CD14-positive monocyte (primary cell): Measurements from ENCODE around the gene CACNA1S. TPM values are rescaled to one million over a fixed set of nuclear protein-coding genes. Genes with fewer than 3 reads are reported as not detected.

Source experiments
- DNase-seq, 3 donors: peaks; one replicate each; pipeline ENCODE4 v3.0.0-alpha.2; 2011 to 2022
- H2AFZ ChIP-seq: 2 replicates; pipeline ENCODE4 v1.6.0; 2012; ENCODE audit warnings: mild to moderate bottlenecking, low read depth, low read length, inconsistent platforms; ENCODE audit not compliant: insufficient read depth, poor library complexity, severe bottlenecking
- H3K27ac ChIP-seq, 2 donors: 1 replicate in 1 of 2; 2 replicates in 1 of 2; pipeline ENCODE4 v1.5.1; 2012 to 2013; ENCODE audit warnings: low read length in 2 of 2, control low read depth in 1 of 2, inconsistent platforms in 1 of 2, low read depth in 1 of 2, mild to moderate bottlenecking in 1 of 2
- H3K27me3 ChIP-seq, 2 donors: one replicate each; pipeline versions ENCODE4 v1.6.0 to v1.6.1; 2011 to 2013; ENCODE audit warnings: low read length in 2 of 2; ENCODE audit not compliant: control insufficient read depth in 2 of 2, insufficient read depth in 2 of 2
- H3K36me3 ChIP-seq, 2 donors: replicated peaks in 1 of 2; 1 replicate in 1 of 2; 2 replicates in 1 of 2; pipeline versions ENCODE4 v1.5.1 to v1.6.1; 2012 to 2013; ENCODE audit warnings: low read length in 2 of 2, control low read depth in 1 of 2, inconsistent platforms in 1 of 2, mild to moderate bottlenecking in 1 of 2; ENCODE audit not compliant: insufficient read depth in 2 of 2, control insufficient read depth in 1 of 2
- H3K4me1 ChIP-seq, 2 donors: 1 replicate in 1 of 2; 2 replicates in 1 of 2; pipeline versions ENCODE4 v1.5.1 to v1.6.1; 2012 to 2013; ENCODE audit warnings: low read length in 2 of 2, control low read depth in 1 of 2, inconsistent platforms in 1 of 2, mild to moderate bottlenecking in 1 of 2, moderate library complexity in 1 of 2; ENCODE audit not compliant: insufficient read depth in 2 of 2, control insufficient read depth in 1 of 2
- H3K4me2 ChIP-seq: replicated peaks from 2 replicates; pipeline ENCODE3; 2012; ENCODE audit warnings: low read length, moderate library complexity, mild to moderate bottlenecking; ENCODE audit not compliant: poor library complexity, severe bottlenecking; ENCODE audit errors: extremely low read depth
- H3K4me3 ChIP-seq, 3 experiments: fragments of 200-600 bp in 1 of 3; sonication (generic) in 1 of 3; replicated peaks in 1 of 3; 1 replicate in 2 of 3; 2 replicates in 1 of 3; pipeline ENCODE4 v1.5.1; 2011 to 2013; ENCODE audit warnings: low read length in 3 of 3, mild to moderate bottlenecking in 3 of 3, control low read depth in 2 of 3, low read depth in 2 of 3, inconsistent platforms in 1 of 3, moderate library complexity in 1 of 3
- H3K79me2 ChIP-seq: 2 replicates; pipeline ENCODE4 v1.6.0; 2012; ENCODE audit warnings: mild to moderate bottlenecking, control low read depth, inconsistent platforms, low read length, moderate library complexity; ENCODE audit not compliant: insufficient read depth
- H3K9ac ChIP-seq: 2 replicates; pipeline ENCODE4 v1.6.0; 2017; ENCODE audit warnings: low read length, mild to moderate bottlenecking; ENCODE audit not compliant: insufficient read depth, poor library complexity, severe bottlenecking
- H3K9me3 ChIP-seq, 2 donors: replicated peaks in 1 of 2; 1 replicate in 1 of 2; 2 replicates in 1 of 2; pipeline versions ENCODE4 v1.5.1 to v1.6.1; 2012 to 2013; ENCODE audit warnings: low read length in 2 of 2, control low read depth in 1 of 2; ENCODE audit not compliant: control insufficient read depth in 1 of 2, insufficient read depth in 1 of 2
- H4K20me1 ChIP-seq: 2 replicates; pipeline ENCODE4 v1.6.0; 2012; ENCODE audit warnings: mild to moderate bottlenecking, low read length, control low read depth, moderate library complexity; ENCODE audit not compliant: insufficient read depth
- H3K27ac Mint-ChIP-seq, 7 donors: one replicate each; pipeline ENCODE4 v1.8.0; 2020; ENCODE audit warnings: mild to moderate bottlenecking in 7 of 7, mixed read lengths in 7 of 7, moderate library complexity in 6 of 7, inconsistent platforms in 2 of 7
- H3K27me3 Mint-ChIP-seq, 3 donors: one replicate each; pipeline ENCODE4 v1.8.0; 2021 to 2022; ENCODE audit warnings: low read depth in 3 of 3, mild to moderate bottlenecking in 3 of 3, mixed read lengths in 3 of 3, moderate library complexity in 3 of 3, inconsistent platforms in 1 of 3
- H3K36me3 Mint-ChIP-seq, 2 donors: one replicate each; pipeline ENCODE4 v1.8.0; 2020; ENCODE audit warnings: mixed read lengths in 2 of 2, inconsistent platforms in 1 of 2, mild to moderate bottlenecking in 1 of 2
- H3K4me1 Mint-ChIP-seq: one replicate; pipeline ENCODE4 v1.8.0; 2020; ENCODE audit warnings: mild to moderate bottlenecking, mixed read lengths
- H3K4me3 Mint-ChIP-seq, 2 donors: one replicate each; pipeline ENCODE4 v1.8.0; 2020; ENCODE audit warnings: mild to moderate bottlenecking in 2 of 2, mixed read lengths in 2 of 2, moderate library complexity in 1 of 2
- H3K9me3 Mint-ChIP-seq, 7 donors: one replicate each; pipeline ENCODE4 v1.8.0; 2020 to 2022; ENCODE audit warnings: mixed read lengths in 7 of 7, mild to moderate bottlenecking in 6 of 7, moderate library complexity in 6 of 7, inconsistent platforms in 2 of 7
- CTCF ChIP-seq: fragments of 200-600 bp; IDR thresholded peaks from one replicate; pipeline ENCODE4 v1.8.0; 2022; ENCODE audit warnings: antibody characterized with exemption, mild to moderate bottlenecking
- whole genome bisulfite sequencing: methylation state at CpG from one replicate; pipeline ENCODE4 v1.1.5; 2013; ENCODE audit warnings: missing lambda C conversion rate; ENCODE audit not compliant: insufficient coverage; 5-methylcytosine and 5-hydroxymethylcytosine counted together
- intact Hi-C, 2 donors: fragments of 100-400 bp; cut with micrococcal nuclease; formaldehyde crosslinking; loops; one replicate each; pipeline versions ENCODE4 v1.15.0 to v1.15.1; 2023
- polyA plus RNA-seq, 3 donors: library from polyadenylated mRNA; depleted of rRNA in 1 of 3; unstranded in 2 of 3; stranded (reverse) in 1 of 3; fragments of 300-500 nt in 2 of 3; fragments of >200 nt in 1 of 3; fragmentation: Illumina TruSeq in 2 of 3; gene quantifications; 1 replicate in 2 of 3; 2 replicates in 1 of 3; pipeline ENCODE4 v1.2.3, GENCODE V29; 2012 to 2021

Gene CACNA1S
- polyA plus RNA-seq, 3 donors, result not detected

DNA sequence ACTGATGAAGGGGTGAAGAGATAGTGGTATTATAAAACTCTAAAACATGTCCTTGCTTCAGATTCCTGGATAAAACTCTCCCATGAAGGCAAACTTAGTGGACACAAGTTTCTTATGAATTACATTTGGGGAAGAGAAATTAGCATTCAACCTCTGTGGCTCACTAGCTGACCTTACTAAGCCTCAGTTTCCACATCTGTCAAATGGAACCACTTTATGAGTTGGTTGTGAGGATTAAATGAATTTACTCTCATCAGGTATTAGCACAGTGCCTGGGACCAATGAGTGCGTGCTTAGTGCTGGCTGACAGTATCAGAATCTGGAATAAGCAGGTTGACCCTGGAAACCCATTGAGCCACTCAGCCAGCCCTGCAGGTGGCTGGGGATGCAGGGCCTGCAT is 2.6 kb downstream of the CACNA1S start:
- no peaks in the 10 kb centered on the region for H3K36me3 Mint-ChIP-seq
- no peak overlapping the region for H3K27ac Mint-ChIP-seq
- peaks cover 20 to 23% (median 22%) of the 10 kb centered on the region in 3 donors for H3K27me3 Mint-ChIP-seq
- no peaks in the 10 kb centered on the region for H3K9me3 ChIP-seq
- H4K20me1 ChIP-seq, result no peaks in the 10 kb centered on the region
- H3K9ac ChIP-seq, result no peak overlapping the region
- no peak for DNase-seq
- intact Hi-C loops, result loop anchor here in 1 of 2 donors (10.0 kb wide), 1 partner anchor 135 kb away; no protein-coding TSS in a partner anchor
- no peak overlapping the region for H3K4me3 Mint-ChIP-seq
- H3K79me2 ChIP-seq, result no peaks in the 10 kb centered on the region
- H3K4me3 ChIP-seq, result no peak overlapping the region
- no peak for TF ChIP-seq CTCF
- no peak overlapping the region for H2AFZ ChIP-seq
- WGBS, result 80% methylated on average over 1 of the region's 1 CpG
- H3K4me1 Mint-ChIP-seq, result peaks cover 6% of the 10 kb centered on the region
- peaks cover 0 to 2% (median 0%) of the 10 kb centered on the region in 7 donors for H3K9me3 Mint-ChIP-seq
- H3K4me1 ChIP-seq, result peaks cover 3 to 9% of the 10 kb centered on the region in 2 donors
- peaks cover 0 to 18% of the 10 kb centered on the region in 2 donors for H3K27me3 ChIP-seq
- no peaks in the 10 kb centered on the region for H3K36me3 ChIP-seq
- H3K27ac ChIP-seq, result no peak overlapping the region
- H3K4me2 ChIP-seq, result no peak overlapping the region

DNA sequence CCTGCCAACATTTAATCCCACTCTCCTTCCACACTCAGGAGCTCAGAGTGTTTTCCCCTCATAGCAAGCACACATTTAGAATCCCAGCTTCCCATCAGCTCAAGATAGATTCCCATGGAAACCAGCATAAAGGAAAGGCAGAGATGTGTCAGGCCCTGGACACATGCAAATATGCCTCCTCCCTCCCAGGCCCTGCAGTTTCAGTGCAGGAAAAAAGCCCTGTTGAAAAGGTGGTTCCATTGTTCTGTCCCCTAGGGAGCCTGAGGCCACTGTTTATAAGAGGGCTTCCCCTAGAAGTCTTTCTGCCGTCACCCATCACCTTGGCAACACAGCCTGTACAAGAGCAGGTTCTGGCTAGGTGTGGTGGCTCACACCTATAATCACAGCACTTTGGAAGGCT is 3.6 kb downstream of the CACNA1S start:
- Histone ChIP-seq H3K4me2 (no peak overlapping the region), H3K4me1 (no peaks in the 10 kb centered on the region), H3K4me3 (no peak overlapping the region), H3K36me3 (no peaks in the 10 kb centered on the region), H3K27me3 (peaks cover 0 to 10% of the 10 kb centered on the region in 2 donors), H3K9me3 (no peaks in the 10 kb centered on the region), H2AFZ (no peak overlapping the region), H3K9ac (no peak overlapping the region), H3K79me2 (no peaks in the 10 kb centered on the region), H4K20me1 (no peaks in the 10 kb centered on the region), H3K27ac (no peak overlapping the region)
- peak overlapping the region in 1 of 7 donors; percentile 58 for H3K27ac Mint-ChIP-seq
- no peak for TF ChIP-seq CTCF
- no peaks in the 10 kb centered on the region for H3K4me1 Mint-ChIP-seq
- no peak for DNase-seq
- no CpG with 5 or more reads among the region's 1 CpG for WGBS
- H3K9me3 Mint-ChIP-seq, result no peaks in the 10 kb centered on the region
- H3K4me3 Mint-ChIP-seq, result no peak overlapping the region
- intact Hi-C loops, result no loop called here
- no peaks in the 10 kb centered on the region for H3K36me3 Mint-ChIP-seq
- peaks cover 12 to 16% (median 13%) of the 10 kb centered on the region in 3 donors for H3K27me3 Mint-ChIP-seq
